Hematopoietic multipotent progenitor cell (in vitro differentiated cells): ENCODE results near the gene DNAH14. TPM values are rescaled to one million over a fixed set of nuclear protein-coding genes. Genes with fewer than 3 reads are reported as not detected.

Experiments
- DNase-seq, 3 donors: peaks; one replicate each; pipeline ENCODE4 v3.0.0-alpha.2; 2011 to 2015; ENCODE audit warnings: low read depth in 2 of 3, low spot score in 2 of 3
- total RNA-seq: library from RNA; depleted of rRNA; stranded (reverse); fragments of >200 nt; gene quantifications from one replicate; pipeline ENCODE4 v1.2.3, GENCODE V29; 2012

The DNAH14 gene
- total RNA-seq, 1 donor: 5.4 TPM

GRCh38 chr1:225441314-225442122, 512.0 kb downstream of the DNAH14 start:
- DNase-seq: peak in 1 of 3 donors; percentile 41

- DNase-seq: no peak
Measured at GRCh38 chr1:225442123-225442505, 512.6 kb downstream of the DNAH14 start.

- peak in 1 of 3 donors; percentile 31 for DNase-seq
Measured at GRCh38 chr1:225445639-225446594, 516.4 kb downstream of the DNAH14 start.

GRCh38 chr1:225446595-225446960, 517.1 kb downstream of the DNAH14 start:
- DNase-seq: peak in 1 of 3 donors; percentile 26

- no peak for DNase-seq
Measured at GRCh38 chr1:225446981-225447615, 517.6 kb downstream of the DNAH14 start.

- DNase-seq: no peak
Measured at GRCh38 chr1:225447650-225448089, 518.2 kb downstream of the DNAH14 start.

- no peak for DNase-seq
Measured at GRCh38 chr1:225448146-225448805, 518.8 kb downstream of the DNAH14 start.
